NCI-H128 (cell line): ENCODE data around the gene PIGM.

ENCODE experiments used
- DNase-seq: peaks from one replicate; lab custom pipeline; 2025; ENCODE audit not compliant: unreplicated experiment; lab: John Stamatoyannopoulos, UW

The PIGM gene

GRCh38 chr1:160031365-160032164, at the start of gene PIGM:
Gene PIGM, minus strand, starts transcription at chr1:160031990. Its CDS starts 251 bp downstream, at chr1:160031739.
- peak; percentile 98 for DNase-seq

DNA sequence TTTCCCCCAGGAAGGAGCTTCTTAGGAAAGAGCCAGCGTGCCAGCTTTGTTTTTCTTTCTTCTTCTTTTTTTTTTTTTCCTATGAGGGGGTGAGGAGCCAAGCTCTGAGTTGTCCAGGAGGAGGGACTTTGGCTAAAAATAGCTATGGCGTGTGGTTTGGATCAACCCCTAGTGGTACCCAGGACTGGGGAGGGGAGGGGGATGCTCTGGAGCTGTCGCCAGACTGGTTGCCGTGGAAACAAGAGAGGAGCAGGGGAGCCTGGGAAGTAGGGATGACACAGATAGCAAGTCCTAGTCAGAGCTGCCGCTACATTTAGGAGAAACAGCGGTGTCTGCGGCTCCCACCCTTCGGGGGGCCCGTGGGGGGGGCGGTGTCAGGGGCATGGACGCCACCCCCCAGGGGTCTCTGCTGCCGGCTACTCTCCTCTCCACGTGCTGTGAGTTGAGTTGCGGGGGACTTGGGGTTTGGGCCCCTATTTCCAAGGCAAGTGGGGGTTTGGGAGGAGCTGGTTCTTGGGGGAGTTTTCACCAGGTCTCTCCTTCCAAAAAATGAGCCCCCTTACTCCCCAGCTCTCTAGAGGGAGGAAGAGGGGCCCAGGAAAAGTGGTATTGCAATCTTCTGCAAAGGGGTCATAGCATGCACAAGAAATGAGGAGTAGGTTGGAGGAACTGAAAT, 49.6 kb upstream of the PIGM start, which contains the start of gene KCNJ9:
TSS of gene KCNJ9 (plus strand) at position 278 of the 676 bp plus-strand sequence. CDS start 2,493 bp downstream, outside the sequence.
- no peak for DNase-seq

- no peak for DNase-seq
Observed at GRCh38 chr1:160080381-160081100, 48.8 kb upstream of the PIGM start.

- no peak for DNase-seq
Observed at GRCh38 chr1:160079448-160079847, 47.7 kb upstream of the PIGM start.

DNA sequence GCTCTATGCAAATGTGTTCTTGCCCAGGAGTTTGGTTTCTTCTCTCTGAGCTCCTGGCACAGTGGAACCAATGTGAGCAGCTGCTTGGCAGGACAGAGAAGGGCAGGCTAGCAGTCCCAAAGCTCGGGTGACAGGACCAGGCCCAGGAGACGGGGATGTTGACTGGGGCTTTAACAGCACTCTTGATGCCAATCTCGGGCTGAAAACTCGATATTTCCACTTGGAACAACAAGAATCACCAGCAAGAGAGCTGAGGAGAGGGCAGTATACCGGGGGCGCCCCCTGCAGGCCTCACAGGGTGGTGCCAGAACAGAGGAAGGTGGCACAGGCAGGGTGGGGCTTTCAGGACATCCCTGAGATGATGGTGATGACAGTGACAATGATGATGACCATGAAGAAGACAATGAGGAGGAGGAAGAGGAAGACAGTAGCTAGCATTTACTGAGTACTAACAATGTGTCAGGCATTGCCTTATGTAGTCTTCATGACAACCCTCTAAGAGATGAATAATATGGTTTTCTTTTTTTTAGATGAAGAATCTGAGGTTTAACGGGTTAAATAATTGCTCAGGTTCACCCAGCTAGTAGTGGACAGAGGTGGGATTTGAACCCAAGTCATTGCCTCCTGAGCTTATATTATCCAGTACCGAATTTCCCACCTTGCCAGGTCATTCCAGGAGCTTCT, 46.9 kb upstream of the PIGM start:
- no peak for DNase-seq

DNA sequence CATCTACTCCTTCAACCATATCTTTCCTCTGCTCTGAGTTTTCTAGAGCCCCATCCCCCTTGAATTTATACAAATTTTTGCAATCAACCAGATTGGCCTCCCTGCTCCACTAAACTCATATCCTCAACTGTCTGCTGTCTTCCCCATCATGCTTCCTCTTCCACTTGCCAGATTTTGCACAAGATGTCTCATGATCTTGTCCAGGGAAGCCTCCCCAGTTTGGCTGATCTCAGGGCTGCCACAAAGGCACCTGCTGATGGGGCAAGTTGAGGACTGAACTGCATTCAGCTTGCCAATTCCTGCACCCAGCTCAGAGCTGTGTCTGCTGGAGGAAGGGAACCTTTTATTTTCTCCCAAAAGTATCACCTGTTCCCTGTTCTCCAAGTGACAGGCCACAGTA, 45.7 kb upstream of the PIGM start:
- DNase-seq, result no peak

DNA sequence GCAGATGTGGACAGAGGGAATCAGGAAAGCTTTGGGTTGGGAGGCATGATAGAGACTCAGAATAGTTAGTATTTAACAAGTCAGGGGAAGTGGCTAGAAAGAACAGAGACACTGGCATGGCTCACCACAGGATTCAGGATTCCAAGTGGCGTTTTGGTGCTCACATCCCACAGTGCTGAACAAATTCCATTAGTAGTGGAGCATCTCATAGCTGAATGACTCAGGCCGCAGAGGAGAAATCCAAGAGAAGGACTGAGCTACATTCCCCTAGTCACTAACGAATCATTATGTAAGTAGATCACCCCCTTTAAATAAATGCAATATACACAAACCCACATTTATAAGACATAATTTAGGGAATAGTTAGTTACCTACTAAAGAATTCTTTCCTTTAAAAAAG, 44.5 kb upstream of the PIGM start:
- DNase-seq, result no peak

DNA sequence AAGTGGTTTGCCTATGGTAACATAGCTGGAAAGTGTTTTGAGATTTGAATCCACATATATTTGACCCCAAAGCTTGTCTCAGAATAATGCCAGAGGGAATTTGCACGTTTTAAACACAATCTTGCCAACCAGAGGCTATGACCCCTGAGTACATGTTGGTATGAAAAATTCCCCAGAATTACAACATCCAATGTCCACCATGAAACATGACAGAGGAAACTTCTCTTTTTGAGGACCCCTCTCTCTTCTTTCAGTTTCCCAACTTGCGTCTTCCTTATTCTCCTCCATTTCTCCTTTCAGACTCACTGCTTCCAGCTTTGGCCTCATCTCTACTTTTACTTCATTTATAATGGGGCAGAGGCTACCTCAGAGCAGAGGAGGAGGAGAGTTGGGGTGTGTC, 44.0 kb upstream of the PIGM start:
- DNase-seq, result no peak

DNA sequence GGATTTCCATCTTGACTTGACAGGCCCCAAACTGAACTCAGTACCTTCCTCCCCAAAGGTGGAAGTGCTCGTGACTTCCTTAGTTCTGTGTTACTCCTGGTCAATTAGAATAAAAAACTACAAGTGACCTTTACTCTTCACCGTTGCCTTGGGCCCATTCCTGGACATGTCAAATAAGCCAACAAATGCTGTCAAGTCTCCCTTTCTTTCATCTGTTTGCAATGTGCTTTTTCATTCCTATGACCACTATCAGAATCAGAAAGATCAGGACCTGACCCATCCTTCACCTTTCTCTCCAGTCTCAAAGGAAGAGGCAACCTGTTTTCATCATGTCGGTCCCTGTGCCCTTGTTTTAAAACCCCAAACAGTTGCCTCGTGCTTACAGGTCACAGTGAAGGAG, 43.1 kb upstream of the PIGM start:
- DNase-seq, result no peak

DNA sequence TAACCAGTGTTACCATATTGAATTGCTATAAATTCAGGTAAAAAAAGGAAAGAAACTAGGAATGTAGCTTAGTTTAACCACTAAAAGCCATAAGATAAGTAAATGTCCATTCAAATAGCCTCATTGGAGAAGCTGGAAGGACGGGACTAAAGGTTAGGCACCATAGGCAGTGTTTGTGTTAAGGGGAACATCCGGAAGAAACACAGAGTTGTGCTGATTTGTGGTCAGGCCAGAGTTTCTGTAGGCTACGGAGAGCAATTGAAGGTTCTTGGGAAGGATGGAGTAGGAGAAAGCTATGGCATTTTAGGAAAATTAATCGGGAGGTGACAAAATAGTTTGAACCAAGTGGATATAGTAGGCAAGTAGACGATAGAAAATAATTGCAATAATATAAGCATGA, 39.5 kb upstream of the PIGM start:
- no peak for DNase-seq

DNA sequence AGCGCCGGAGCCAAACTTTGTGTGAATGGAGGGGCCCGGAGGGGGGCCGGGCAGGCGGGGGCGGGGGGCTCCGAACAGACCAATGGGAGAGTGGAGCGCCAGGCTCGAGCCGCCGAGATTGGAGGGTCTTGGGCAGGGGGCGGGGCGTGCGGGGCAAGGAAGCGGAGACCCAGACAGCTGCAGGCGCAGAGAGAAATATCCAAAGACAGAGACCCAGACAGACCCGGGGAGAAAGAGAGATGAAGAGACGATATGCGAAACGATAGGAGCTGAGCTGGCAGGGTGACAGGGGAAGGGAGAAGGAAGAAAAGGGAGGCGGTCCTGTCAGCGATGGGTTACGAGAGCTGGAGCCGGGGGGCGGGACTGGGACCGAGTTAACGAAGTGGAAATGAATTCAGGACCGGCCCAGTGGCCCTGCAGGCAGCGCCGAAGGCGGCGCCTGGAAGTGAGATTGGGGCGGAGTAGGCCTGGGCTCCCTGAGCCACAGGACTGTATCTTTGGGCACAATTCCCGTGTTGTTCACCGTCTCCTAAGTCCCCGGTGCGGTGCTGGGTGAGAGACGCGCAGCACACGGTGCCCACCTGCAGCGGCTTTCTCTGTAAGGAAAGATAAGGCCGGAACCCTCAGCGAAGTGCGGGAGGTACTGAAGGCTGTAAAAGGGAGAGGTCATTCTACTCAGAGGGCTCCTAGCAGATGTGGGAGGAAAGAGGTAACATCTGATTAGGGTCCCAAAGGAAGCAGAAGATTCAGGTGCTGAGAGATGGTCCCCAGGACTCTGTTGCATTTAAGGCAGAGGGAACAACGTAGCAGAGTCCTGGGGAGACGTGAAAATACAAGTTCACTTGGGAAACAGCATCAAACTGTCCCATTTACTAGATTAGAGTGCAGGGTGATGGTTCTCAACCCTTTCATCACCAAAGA, 38.7 kb upstream of the PIGM start:
- DNase-seq, result peak; percentile 30

DNA sequence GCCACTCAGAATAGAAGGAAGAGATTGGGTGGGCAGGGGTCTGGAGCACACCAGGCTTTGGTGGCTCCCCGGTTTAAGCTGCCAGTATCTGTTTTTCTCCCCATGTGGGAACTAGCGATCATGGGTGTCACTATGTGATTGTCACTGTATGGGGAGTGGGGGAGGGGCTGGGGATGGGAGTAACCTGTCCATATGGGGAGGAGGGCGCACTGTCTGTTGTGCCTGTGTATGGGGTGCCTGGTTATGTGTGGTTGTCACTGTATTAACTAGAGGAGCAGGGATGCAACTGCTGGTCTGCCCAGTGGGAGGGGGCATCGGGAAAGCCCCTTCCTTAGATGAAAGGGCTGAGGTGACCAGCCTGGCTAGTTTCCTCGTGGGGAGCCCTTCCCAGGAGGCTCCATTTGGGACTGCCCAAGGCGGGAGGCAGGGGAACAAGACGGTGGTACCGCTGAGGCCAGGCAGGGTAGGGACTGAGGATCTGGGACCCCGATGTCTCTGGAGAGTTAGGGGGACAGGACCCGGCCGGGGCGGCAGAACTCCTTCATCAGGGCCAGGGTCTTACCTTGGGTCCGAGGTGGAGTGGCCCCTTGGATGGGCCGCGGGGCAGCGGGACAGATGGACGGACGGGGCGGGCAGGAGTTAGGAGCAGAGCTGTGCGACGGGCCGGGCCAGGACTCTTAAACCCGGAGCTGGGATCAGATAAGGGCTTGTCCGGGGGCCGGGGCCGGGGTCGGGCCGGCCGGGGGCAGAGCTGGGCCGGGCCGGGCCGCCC, 37.9 kb upstream of the PIGM start, which contains the start of gene KCNJ10:
TSS of gene KCNJ10 (minus strand) at position 701 of the 772 bp plus-strand sequence. CDS start 27,628 bp downstream, outside the sequence.
- DNase-seq, result no peak

DNA sequence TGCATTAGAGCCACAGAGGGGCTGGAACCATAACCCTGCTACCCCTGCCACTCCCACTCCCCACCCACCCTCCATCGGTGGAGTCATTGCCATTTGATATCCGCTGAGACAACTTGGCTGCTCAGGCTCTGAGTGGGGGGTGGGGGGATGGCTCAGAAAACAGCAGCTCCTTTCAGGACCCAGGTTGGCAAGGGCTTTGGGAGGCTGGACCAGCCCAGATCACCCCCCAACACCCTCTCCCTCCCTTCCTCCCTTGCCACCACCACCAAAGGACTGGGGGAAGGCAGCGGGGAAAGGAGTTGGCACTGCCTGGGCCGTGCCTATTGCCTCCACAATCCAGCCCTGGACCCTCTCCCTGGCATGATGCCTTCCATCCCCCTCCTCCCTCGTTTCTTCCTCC, 36.4 kb upstream of the PIGM start:
- no peak for DNase-seq

DNA sequence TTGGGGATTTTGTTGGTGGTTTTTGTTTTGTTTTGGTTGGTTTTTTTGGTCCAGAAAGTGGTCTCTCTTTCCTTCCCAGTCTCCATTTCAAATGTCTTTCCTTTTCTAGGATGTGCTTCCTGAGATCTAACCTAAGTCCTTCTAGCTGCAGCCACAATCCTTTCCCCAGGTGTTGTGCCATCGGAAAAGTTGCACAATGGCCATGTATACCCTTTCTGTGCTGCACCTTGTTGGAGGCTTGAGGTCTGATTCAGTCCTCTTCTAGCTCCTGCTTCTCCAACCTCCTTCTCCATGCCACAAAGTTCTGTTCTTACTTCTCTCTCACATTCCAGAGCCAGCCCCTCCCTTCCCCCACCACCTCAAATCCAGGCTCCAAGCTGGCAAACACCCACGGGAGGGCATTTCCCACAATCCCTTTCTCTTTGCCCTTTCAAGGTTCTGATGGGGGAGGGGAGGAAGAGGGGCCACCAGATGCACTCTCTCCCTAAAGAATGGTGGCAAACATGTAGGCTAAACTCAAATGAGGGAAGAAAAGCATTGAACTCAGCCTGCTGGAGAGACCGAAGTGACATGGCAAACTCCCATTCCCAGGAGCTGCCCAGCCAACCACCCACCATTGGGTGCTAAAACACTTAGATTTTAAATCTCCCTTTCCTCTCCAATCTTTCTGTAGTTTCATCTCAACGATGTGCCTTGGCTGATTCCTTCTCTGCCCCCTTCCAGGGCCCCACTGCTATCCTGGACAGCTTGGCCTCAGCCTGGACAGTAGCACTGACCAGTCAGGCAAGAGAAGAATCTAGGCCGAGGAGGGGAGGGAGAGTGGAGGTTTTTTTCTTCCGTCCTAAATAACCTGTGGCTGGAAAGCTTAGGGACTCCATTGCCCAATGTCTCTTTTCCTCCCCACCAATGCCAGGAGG, 35.3 kb upstream of the PIGM start:
- DNase-seq, result no peak

DNA sequence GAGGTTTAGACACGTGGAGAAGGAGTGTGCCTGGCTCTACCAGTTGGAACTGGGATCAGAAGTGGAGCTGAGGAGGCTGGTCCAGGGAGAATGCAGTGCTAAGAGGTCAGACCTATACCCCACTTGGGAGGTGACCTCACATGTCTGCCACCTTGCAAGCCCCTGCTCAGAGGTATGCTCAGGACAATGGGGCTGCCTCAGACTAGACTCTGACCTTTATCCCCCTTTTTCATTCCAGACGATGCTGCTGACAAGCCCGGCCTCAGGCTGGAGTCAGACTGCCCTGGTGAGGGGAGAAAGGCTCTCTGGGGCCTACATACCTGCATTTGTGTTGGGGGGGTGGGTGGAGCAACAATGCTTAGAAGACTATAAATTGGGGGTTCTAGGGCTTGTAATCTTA, 33.0 kb upstream of the PIGM start:
- DNase-seq, result no peak

DNA sequence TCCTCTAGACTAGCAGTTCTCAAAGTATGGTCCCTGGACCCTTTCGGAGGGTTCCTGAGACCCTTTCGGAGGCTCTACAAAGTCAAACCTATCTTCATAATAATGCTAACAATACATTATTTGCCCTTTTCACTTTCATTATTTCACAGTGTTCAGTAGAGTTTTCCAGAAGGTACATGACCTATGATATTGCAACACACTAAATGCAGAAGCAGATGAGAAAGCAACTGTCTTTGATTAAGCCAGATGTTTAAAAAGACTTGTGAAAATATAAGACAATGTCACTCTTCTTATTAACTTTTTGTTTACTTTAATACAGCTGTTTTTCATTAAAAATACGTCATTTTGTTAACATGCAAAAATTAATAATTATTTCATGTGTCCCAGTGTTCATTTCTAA, 32.4 kb upstream of the PIGM start:
- no peak for DNase-seq

- DNase-seq, result no peak
Observed at GRCh38 chr1:160063176-160063575, 31.4 kb upstream of the PIGM start.

DNA sequence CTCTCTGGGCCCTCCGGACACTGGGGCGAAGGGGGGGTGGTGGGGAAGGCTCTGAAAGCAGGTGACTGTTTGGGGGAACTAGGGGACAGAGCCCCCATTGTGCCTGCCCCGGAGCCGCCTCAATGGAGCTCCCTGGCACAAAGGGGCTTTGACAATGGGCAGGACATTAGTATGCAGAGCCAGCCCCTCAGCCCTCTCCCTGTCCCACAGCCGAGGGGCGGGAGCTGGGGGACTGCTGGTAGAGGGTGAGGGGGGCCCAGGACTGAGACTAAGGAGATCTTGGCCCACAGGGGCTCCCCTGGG, 30.4 kb upstream of the PIGM start:
- no peak for DNase-seq
